Frontal cortex (tissue), 4 donors: ENCODE measurements around the gene TRUB1. TPM values are rescaled to one million over a fixed set of nuclear protein-coding genes. Genes with fewer than 3 reads are reported as not detected.

Experiments used
- DNase-seq, 2 donors: peaks; one replicate each; pipeline ENCODE4 v3.0.0; 2012; ENCODE audit warnings: low spot score in 2 of 2
- FAIRE-seq: peaks from 2 replicates; lab custom pipeline; 2012; peaks lifted over from hg19 to GRCh38; lab: Jason Lieb, UNC
- small RNA-seq: library from RNA; depleted of rRNA; stranded (forward); fragments of <200 nt; gene quantifications from one replicate; pipeline ENCODE3, GENCODE V24; 2014
- total RNA-seq: library from RNA; depleted of rRNA; stranded (reverse); fragments of >200 nt; gene quantifications from one replicate; pipeline ENCODE4 v1.2.3, GENCODE V29; 2014
- donor health status: control.
- donor health status: control.
- donor health status: control.

Gene TRUB1
- total RNA-seq, 1 donor from 2014 or later = 68.5 TPM

DNA sequence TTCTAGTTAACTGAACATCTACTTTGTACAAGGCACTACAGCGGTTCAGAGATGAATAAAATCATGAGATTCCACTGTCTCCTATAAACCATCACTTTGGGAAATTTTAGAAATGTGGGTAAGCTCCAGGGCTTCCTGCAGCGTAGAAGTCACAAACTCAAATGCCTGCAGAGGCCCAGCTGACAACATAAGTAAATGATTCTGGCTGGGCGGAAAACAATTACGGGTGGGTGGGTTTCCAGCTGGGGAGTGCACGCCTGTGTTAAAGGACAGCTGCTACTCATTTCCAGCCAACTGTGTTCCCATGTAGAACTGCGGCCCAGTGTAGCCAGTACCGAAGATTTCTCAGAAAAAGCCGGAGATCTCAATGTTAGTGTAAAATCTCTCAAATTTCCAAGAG lies 85.7 kb downstream of the TRUB1 start:
- FAIRE-seq (no peak), DNase-seq (no peak)

DNA sequence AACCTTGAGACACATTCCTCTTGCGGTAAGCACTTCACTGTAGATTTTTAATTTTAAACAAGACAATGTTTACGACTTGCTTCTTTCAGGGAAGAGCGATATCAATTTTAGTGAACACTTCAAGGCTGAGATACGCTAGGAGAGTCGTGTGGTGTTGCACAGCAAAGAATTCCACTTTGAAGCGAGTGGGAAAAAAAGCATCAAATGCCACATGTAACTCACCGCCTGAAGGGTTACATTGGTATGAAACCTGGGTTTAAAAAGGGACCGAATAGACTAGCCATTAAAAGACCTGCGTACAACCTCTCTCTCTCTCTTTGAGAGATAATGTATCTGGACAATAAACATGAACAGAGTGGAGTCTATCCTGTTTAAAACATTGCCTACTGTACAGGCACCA lies 86.4 kb downstream of the TRUB1 start:
- DNase-seq (no peak), FAIRE-seq (no peak)

GRCh38 chr10:115026056-115026745 lies 88.2 kb downstream of the TRUB1 start:
- FAIRE-seq (no peak), DNase-seq (no peak)

- FAIRE-seq = no peak
- no peak for DNase-seq
Measured at GRCh38 chr10:115026746-115027140, 88.7 kb downstream of the TRUB1 start.

Small RNA genes within 50 kb of the gene (small RNA-seq; reads per million reads assigned to genes)
- not detected for gene RNU6-1121P

Other genes with a start within 250 kb of the TRUB1 start
- gene FHIP2A, start 116.4 kb upstream of the TRUB1 start, total RNA-seq = 48.5 TPM
- 909 TPM for gene ATRNL1, start 155.2 kb downstream of the TRUB1 start, total RNA-seq